HUES6 (cell line): Measurements from ENCODE around the gene PXMP2.

ENCODE experiments used
- H3K27ac ChIP-seq: 2 replicates; pipeline ENCODE4 v1.7.0; 2013; ENCODE audit warnings: low read depth, mild to moderate bottlenecking, low read length, inconsistent platforms
- H3K27me3 ChIP-seq: 2 replicates; pipeline ENCODE4 v1.6.1; 2013; ENCODE audit warnings: low read length; ENCODE audit not compliant: control insufficient read depth, insufficient read depth
- H3K36me3 ChIP-seq: 2 replicates; pipeline ENCODE4 v1.6.1; 2013; ENCODE audit warnings: low read length; ENCODE audit not compliant: control insufficient read depth, insufficient read depth
- H3K4me1 ChIP-seq: 2 replicates; pipeline ENCODE4 v1.6.1; 2013; ENCODE audit warnings: low read length; ENCODE audit not compliant: control insufficient read depth, insufficient read depth
- H3K4me3 ChIP-seq: 2 replicates; pipeline ENCODE4 v1.5.1; 2013; ENCODE audit warnings: low read depth, low read length
- H3K9ac ChIP-seq: one replicate; pipeline ENCODE4 v1.6.1; 2013; ENCODE audit warnings: mild to moderate bottlenecking, low read length
- H3K9me3 ChIP-seq: 2 replicates; pipeline ENCODE4 v1.6.1; 2013; ENCODE audit warnings: low read depth, low read length; ENCODE audit not compliant: control insufficient read depth, insufficient read depth

PXMP2 gene

GRCh38 chr12:132648616-132649225 is 38.7 kb upstream of the PXMP2 start:
- no peaks in the 10 kb centered on the region for H3K9me3 ChIP-seq

GRCh38 chr12:132649226-132649945 is 38.0 kb upstream of the PXMP2 start:
- Histone ChIP-seq H3K4me1 (no peaks in the 10 kb centered on the region), H3K9ac (no peak overlapping the region), H3K9me3 (no peaks in the 10 kb centered on the region), H3K4me3 (no peak overlapping the region), H3K36me3 (peaks cover 89% of the 10 kb centered on the region), H3K27ac (no peak overlapping the region), H3K27me3 (no peaks in the 10 kb centered on the region)

More at GRCh38 chr12:132648616-132649225, 38.7 kb upstream of the PXMP2 start:
- Histone ChIP-seq H3K36me3 (peaks cover 89% of the 10 kb centered on the region), H3K27me3 (no peaks in the 10 kb centered on the region), H3K4me3 (no peak overlapping the region), H3K9ac (no peak overlapping the region), H3K27ac (no peak overlapping the region), H3K4me1 (no peaks in the 10 kb centered on the region)

GRCh38 chr12:132651444-132652100 is 35.8 kb upstream of the PXMP2 start:
- H3K36me3 ChIP-seq, result peaks cover 95% of the 10 kb centered on the region
- no peak overlapping the region for H3K9ac ChIP-seq
- H3K27me3 ChIP-seq, result no peaks in the 10 kb centered on the region
- no peaks in the 10 kb centered on the region for H3K4me1 ChIP-seq
- no peak overlapping the region for H3K4me3 ChIP-seq
- H3K9me3 ChIP-seq, result no peaks in the 10 kb centered on the region
- no peak overlapping the region for H3K27ac ChIP-seq

- no peaks in the 10 kb centered on the region for H3K4me1 ChIP-seq
- H3K9me3 ChIP-seq, result no peaks in the 10 kb centered on the region
- H3K27ac ChIP-seq, result no peak overlapping the region
- H3K27me3 ChIP-seq, result no peaks in the 10 kb centered on the region
- H3K9ac ChIP-seq, result no peak overlapping the region
- H3K4me3 ChIP-seq, result no peak overlapping the region
- peaks cover 96% of the 10 kb centered on the region for H3K36me3 ChIP-seq
These were observed 33.7 kb upstream of the PXMP2 start for GRCh38 chr12:132653567-132654290.

GRCh38 chr12:132657004-132657727 is 30.2 kb upstream of the PXMP2 start:
- no peaks in the 10 kb centered on the region for H3K4me1 ChIP-seq
- no peak overlapping the region for H3K27ac ChIP-seq
- H3K27me3 ChIP-seq, result no peaks in the 10 kb centered on the region
- H3K4me3 ChIP-seq, result no peak overlapping the region
- H3K36me3 ChIP-seq, result peaks cover 98% of the 10 kb centered on the region
- no peaks in the 10 kb centered on the region for H3K9me3 ChIP-seq
- no peak overlapping the region for H3K9ac ChIP-seq

GRCh38 chr12:132658149-132658894 is 29.1 kb upstream of the PXMP2 start:
- H3K9ac ChIP-seq, result no peak overlapping the region

GRCh38 chr12:132659146-132659545 is 28.2 kb upstream of the PXMP2 start:
- Histone ChIP-seq H3K27ac (no peak overlapping the region), H3K27me3 (no peaks in the 10 kb centered on the region), H3K9ac (no peak overlapping the region), H3K9me3 (no peaks in the 10 kb centered on the region), H3K4me1 (no peaks in the 10 kb centered on the region), H3K36me3 (peaks cover 99% of the 10 kb centered on the region), H3K4me3 (no peak overlapping the region)

More at GRCh38 chr12:132658149-132658894, 29.1 kb upstream of the PXMP2 start:
- H3K9me3 ChIP-seq, result no peaks in the 10 kb centered on the region
- no peaks in the 10 kb centered on the region for H3K4me1 ChIP-seq
- no peak overlapping the region for H3K4me3 ChIP-seq
- H3K27me3 ChIP-seq, result no peaks in the 10 kb centered on the region
- H3K36me3 ChIP-seq, result peaks cover 98% of the 10 kb centered on the region
- no peak overlapping the region for H3K27ac ChIP-seq

- Histone ChIP-seq H3K4me3 (no peak overlapping the region), H3K9me3 (no peaks in the 10 kb centered on the region), H3K9ac (no peak overlapping the region), H3K27ac (no peak overlapping the region), H3K27me3 (no peaks in the 10 kb centered on the region), H3K4me1 (no peaks in the 10 kb centered on the region), H3K36me3 (peaks cover 99% of the 10 kb centered on the region)
These were observed 27.3 kb upstream of the PXMP2 start for GRCh38 chr12:132660052-132660451.

- no peaks in the 10 kb centered on the region for H3K9me3 ChIP-seq
- H3K9ac ChIP-seq, result no peak overlapping the region
- no peaks in the 10 kb centered on the region for H3K27me3 ChIP-seq
- H3K36me3 ChIP-seq, result peaks cover 100% of the 10 kb centered on the region
- H3K4me1 ChIP-seq, result no peaks in the 10 kb centered on the region
- no peak overlapping the region for H3K4me3 ChIP-seq
- no peak overlapping the region for H3K27ac ChIP-seq
These were observed 26.4 kb upstream of the PXMP2 start for GRCh38 chr12:132660996-132661395.

- no peaks in the 10 kb centered on the region for H3K9me3 ChIP-seq
- peaks cover 100% of the 10 kb centered on the region for H3K36me3 ChIP-seq
- H3K4me1 ChIP-seq, result no peaks in the 10 kb centered on the region
- H3K27me3 ChIP-seq, result no peaks in the 10 kb centered on the region
- H3K9ac ChIP-seq, result no peak overlapping the region
- no peak overlapping the region for H3K27ac ChIP-seq
- no peak overlapping the region for H3K4me3 ChIP-seq
These were observed 25.4 kb upstream of the PXMP2 start for GRCh38 chr12:132661972-132662371.
